BE2C (cell line): ENCODE measurements around the gene UBE2E1. TPM values are rescaled to one million over a fixed set of nuclear protein-coding genes. Genes with fewer than 3 reads are reported as not detected.
A peak's percentile ranks its signal among the peaks of the same experiment; 100 is the strongest.

Source experiments
- DNase-seq: peaks from one replicate; pipeline ENCODE4 v3.0.0-alpha.2; 2020
- H3K27me3 ChIP-seq: fragments of 250-450 bp; sonication (Bioruptor Pico); 2 replicates; pipeline ENCODE4 v1.5.1; 2020; ENCODE audit warnings: mild to moderate bottlenecking
- H3K36me3 ChIP-seq: fragments of 250-450 bp; sonication (Bioruptor Pico); 2 replicates; pipeline ENCODE4 v1.5.1; 2020; ENCODE audit warnings: mild to moderate bottlenecking
- H3K4me1 ChIP-seq: fragments of 250-450 bp; sonication (Bioruptor Pico); 2 replicates; pipeline ENCODE4 v1.5.1; 2020
- H3K4me3 ChIP-seq: 2 replicates; pipeline ENCODE4 v1.5.1; 2011; ENCODE audit warnings: low read depth, low read length
- H3K9me3 ChIP-seq: fragments of 250-450 bp; sonication (Bioruptor Pico); 2 replicates; pipeline ENCODE4 v1.5.1; 2020
- CTCF ChIP-seq: IDR thresholded peaks from 2 replicates; pipeline ENCODE4 v1.5.1; 2012; ENCODE audit warnings: mild to moderate bottlenecking, low read depth, low read length
- polyA plus RNA-seq: library from polyadenylated mRNA; unstranded; fragments of >200 nt; gene quantifications from one replicate; pipeline ENCODE4 v1.2.1, GENCODE V29; 2012; ENCODE audit warnings: low read depth, missing spikeins; ENCODE audit not compliant: insufficient read length, insufficient read depth

Gene UBE2E1
- 52.3 TPM for polyA plus RNA-seq

DNA sequence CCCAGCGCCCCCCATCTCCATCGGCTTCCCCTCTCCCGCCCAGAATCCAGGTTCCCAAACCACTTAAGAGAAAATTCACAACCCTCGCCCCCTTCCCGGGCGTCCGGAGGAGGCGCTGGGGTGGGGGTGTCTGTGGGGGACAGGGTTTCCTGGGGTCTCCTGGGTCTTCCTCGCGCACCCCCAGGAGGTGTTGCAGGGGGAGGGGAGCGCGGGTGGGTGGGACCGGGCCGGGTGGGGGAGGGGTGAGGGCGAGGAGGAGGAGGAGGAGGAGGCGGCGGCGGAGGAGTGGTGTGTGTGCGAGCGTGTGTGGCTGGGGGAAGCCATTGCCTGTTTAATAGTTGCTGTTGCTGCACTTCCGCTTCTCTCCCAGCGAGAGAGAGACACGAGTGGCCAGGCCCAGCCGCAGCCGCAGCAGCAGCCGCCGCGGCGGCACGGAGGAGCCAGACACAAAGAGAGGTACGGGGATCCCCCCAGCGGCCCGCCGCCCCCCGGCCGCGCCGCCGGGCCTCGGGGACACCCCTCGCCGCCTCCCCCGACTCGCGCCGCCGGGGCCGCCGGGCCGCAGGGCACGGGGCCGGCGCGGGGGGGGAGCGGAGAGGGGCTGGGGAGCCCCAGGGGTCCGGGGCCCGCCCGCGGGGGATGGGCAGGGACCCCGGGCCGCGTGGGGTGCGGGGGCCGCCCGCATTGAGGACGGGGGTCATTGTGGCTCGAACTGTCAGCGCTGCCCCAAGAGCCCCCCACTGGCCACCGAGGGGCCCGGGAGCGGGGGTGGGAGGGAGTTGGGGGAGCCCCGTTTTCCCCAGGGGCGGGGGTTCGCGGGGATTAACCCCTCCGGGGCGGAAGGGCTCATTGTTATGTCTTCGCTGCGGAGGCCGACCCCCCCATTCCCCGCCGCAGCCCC, at the start of gene UBE2E1:
Gene UBE2E1, plus strand, starts transcription at position 323 of the 901 bp plus-strand sequence. CDS start 1,315 bp downstream, outside the sequence.
- no peaks in the 10 kb centered on the region for H3K36me3 ChIP-seq
- H3K4me3 ChIP-seq = peak within 1 kb of the TSS; percentile 69
- H3K4me1 ChIP-seq = 0 out of 2 replicates have a peak, but pooled peaks cover 4% of the 10 kb centered on the region
- TF ChIP-seq CTCF = no peak
- peak; percentile 43 for DNase-seq
- H3K9me3 ChIP-seq = no peaks in the 10 kb centered on the region
- no peaks in the 10 kb centered on the region for H3K27me3 ChIP-seq

GRCh38 chr3:23756206-23756840, 49.4 kb upstream of the UBE2E1 start:
- no peak for TF ChIP-seq CTCF
- H3K27me3 ChIP-seq = no peaks in the 10 kb centered on the region
- H3K9me3 ChIP-seq = no peaks in the 10 kb centered on the region
- DNase-seq = no peak
- H3K4me3 ChIP-seq = no peak overlapping the region
- no peaks in the 10 kb centered on the region for H3K4me1 ChIP-seq
- no peaks in the 10 kb centered on the region for H3K36me3 ChIP-seq

DNA sequence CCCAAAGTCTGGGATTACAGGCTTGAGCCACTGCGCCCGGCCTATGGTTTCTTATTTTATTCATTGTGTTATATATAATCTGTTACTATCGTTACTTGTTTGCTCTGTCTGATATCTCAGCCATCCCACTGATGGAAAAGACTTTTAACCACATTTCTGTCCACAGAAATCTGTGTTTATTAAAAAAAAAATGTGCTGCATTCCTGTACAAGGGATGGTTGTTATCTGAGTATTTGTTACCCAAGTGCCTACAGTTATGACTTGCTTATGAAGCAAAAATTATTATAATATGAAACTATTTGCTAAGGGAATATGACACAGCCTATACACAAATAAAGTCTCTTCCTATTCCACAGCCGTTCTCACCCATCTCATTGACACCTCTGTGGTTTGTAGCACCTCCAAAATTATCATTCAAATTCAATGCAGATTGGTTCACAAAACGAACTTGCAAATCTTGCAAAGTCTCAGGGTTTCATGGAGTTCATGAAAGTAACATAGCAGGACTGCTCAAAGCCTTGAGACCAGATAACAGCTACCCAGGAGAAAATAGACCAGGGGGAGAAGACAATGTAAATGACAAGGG, 47.4 kb upstream of the UBE2E1 start:
- no peak for DNase-seq
- TF ChIP-seq CTCF = no peak
- Histone ChIP-seq H3K9me3 (no peaks in the 10 kb centered on the region), H3K36me3 (no peaks in the 10 kb centered on the region), H3K4me1 (0 out of 2 replicates have a peak, but pooled peaks cover 3% of the 10 kb centered on the region), H3K4me3 (no peak overlapping the region), H3K27me3 (no peaks in the 10 kb centered on the region)

GRCh38 chr3:23760325-23760724, 45.4 kb upstream of the UBE2E1 start:
- no peak for TF ChIP-seq CTCF
- H3K4me3 ChIP-seq = no peak overlapping the region
- no peak for DNase-seq

GRCh38 chr3:23760871-23761373, 44.8 kb upstream of the UBE2E1 start:
- no peak for DNase-seq
- Histone ChIP-seq H3K36me3 (no peaks in the 10 kb centered on the region), H3K4me1 (0 out of 2 replicates have a peak, but pooled peaks cover 3% of the 10 kb centered on the region), H3K27me3 (no peaks in the 10 kb centered on the region), H3K4me3 (no peak overlapping the region), H3K9me3 (no peaks in the 10 kb centered on the region)
- no peak for TF ChIP-seq CTCF

More at GRCh38 chr3:23760325-23760724, 45.4 kb upstream of the UBE2E1 start:
- H3K4me1 ChIP-seq = 0 out of 2 replicates have a peak, but pooled peaks cover 3% of the 10 kb centered on the region
- no peaks in the 10 kb centered on the region for H3K27me3 ChIP-seq
- H3K9me3 ChIP-seq = no peaks in the 10 kb centered on the region
- H3K36me3 ChIP-seq = no peaks in the 10 kb centered on the region
